HepG2 (cell line): ENCODE results near the gene OR2AG1. TPM values are rescaled to one million over a fixed set of nuclear protein-coding genes. Genes with fewer than 3 reads are reported as not detected.

ENCODE experiments used
- ATAC-seq: fragments of 200-7000 bp; cut with Tn5 transposase; 3 replicates; pipeline ENCODE4 v1.9.1; 2020; ENCODE audit warnings: mild to moderate bottlenecking, moderate library complexity
- BruUV-seq: library from RNA; stranded (reverse); fragments of 400-500 nt; replicated peaks from 2 replicates; lab custom pipeline; 2021; lab: Mats Ljungman, UMichigan
- CTCF ChIA-PET: fragments of 300-600 bp; formaldehyde crosslinking; extraction: SDS; loops from one replicate; lab custom pipeline; 2021; ENCODE audit warnings: low total read pairs, inconsistent platforms, low intra/inter-chr PET ratio; lab: Yijun Ruan, JAX
- POLR2A ChIA-PET: fragments of 350-600 bp; sonication (Branson Sonifier 250); formaldehyde crosslinking; loops from one replicate; lab custom pipeline; 2020; ENCODE audit warnings: antibody characterized with exemption, inconsistent platforms; lab: Yijun Ruan, JAX
- DNase-seq: peaks from one replicate; pipeline ENCODE4 v3.0.0-alpha.2; 2015; ENCODE audit warnings: low spot score
- FAIRE-seq: peaks from 3 replicates; lab custom pipeline; 2011; peaks lifted over from hg19 to GRCh38; lab: Jason Lieb, UNC
- H2AFZ ChIP-seq: one replicate; pipeline ENCODE4 v1.6.1; 2011; ENCODE audit warnings: low read length, inconsistent platforms
- H3K27ac ChIP-seq: fragments of 300-600 bp; 3 replicates; pipeline ENCODE4 v1.8.0; 2011; ENCODE audit warnings: mixed run types, mild to moderate bottlenecking, mixed read lengths, low read length, inconsistent platforms; ENCODE audit not compliant: insufficient read depth; ENCODE audit errors: extremely low read length
- H3K27me3 ChIP-seq, 2 experiments: fragments of 200-600 bp in 1 of 2; 2 replicates in 1 of 2; 3 replicates in 1 of 2; pipeline versions ENCODE4 v1.6.0 to v1.8.0; 2011; ENCODE audit warnings: low read length in 2 of 2, mild to moderate bottlenecking in 2 of 2, moderate library complexity in 2 of 2, inconsistent platforms in 1 of 2; ENCODE audit not compliant: insufficient read depth in 2 of 2, control insufficient read depth in 1 of 2
- H3K36me3 ChIP-seq, 2 experiments: fragments of 200-600 bp in 1 of 2; replicated peaks in 1 of 2; 2 replicates in 1 of 2; 3 replicates in 1 of 2; pipeline versions ENCODE4 v1.5.1 to v1.8.0; 2011; ENCODE audit warnings: low read length in 2 of 2, inconsistent platforms in 1 of 2; ENCODE audit not compliant: insufficient read depth in 2 of 2, control insufficient read depth in 1 of 2
- H3K4me1 ChIP-seq: 2 replicates; pipeline ENCODE4 v1.5.1; 2012; ENCODE audit warnings: low read length, inconsistent platforms; ENCODE audit not compliant: insufficient read depth
- H3K4me2 ChIP-seq: 2 replicates; pipeline ENCODE4 v1.6.0; 2011; ENCODE audit warnings: low read depth, low read length, inconsistent platforms
- H3K4me3 ChIP-seq, 3 experiments: fragments of 200-600 bp in 1 of 3; sonication (generic), shearing (Covaris generic) in 1 of 3; replicated peaks in 1 of 3; 2 replicates each; pipeline ENCODE4 v1.5.1; 2011 to 2016; ENCODE audit warnings: low read length in 3 of 3, inconsistent platforms in 2 of 3, low read depth in 2 of 3, mild to moderate bottlenecking in 2 of 3, control low read depth in 1 of 3, mixed read lengths in 1 of 3; ENCODE audit not compliant: insufficient read depth in 1 of 3
- H3K79me2 ChIP-seq: one replicate; pipeline ENCODE4 v1.6.1; 2011; ENCODE audit warnings: low read length, inconsistent platforms; ENCODE audit not compliant: insufficient read depth
- H3K9ac ChIP-seq: 2 replicates; pipeline ENCODE4 v1.6.0; 2011; ENCODE audit warnings: mild to moderate bottlenecking, low read depth, low read length, inconsistent platforms; ENCODE audit not compliant: insufficient read depth
- H3K9me3 ChIP-seq: 2 replicates; pipeline ENCODE4 v1.5.1; 2012; ENCODE audit warnings: mild to moderate bottlenecking, low read length
- H4K20me1 ChIP-seq: 2 replicates; pipeline ENCODE4 v1.6.0; 2011; ENCODE audit warnings: inconsistent platforms, mild to moderate bottlenecking, low read length, moderate library complexity; ENCODE audit not compliant: insufficient read depth
- ADNP ChIP-seq: sonication (generic); formaldehyde crosslinking; IDR thresholded peaks from 2 replicates; pipeline ENCODE4 v1.4.0; 2020; ENCODE audit warnings: missing genetic modification reagents
- AHDC1 ChIP-seq: sonication (generic); formaldehyde crosslinking; IDR thresholded peaks from 2 replicates; pipeline ENCODE4 v1.5.1; 2020; ENCODE audit warnings: mild to moderate bottlenecking, missing genetic modification reagents, borderline replicate concordance
- HCFC1 ChIP-seq: fragments of 150-350 bp; IDR thresholded peaks from 2 replicates; pipeline ENCODE4 v1.6.1; 2014; ENCODE audit warnings: low read depth, low read length
- KDM4B ChIP-seq: sonication (generic); formaldehyde crosslinking; IDR thresholded peaks from 2 replicates; pipeline ENCODE4 v1.4.0; 2020; ENCODE audit warnings: missing genetic modification reagents
- LRRFIP1 ChIP-seq: sonication (generic); formaldehyde crosslinking; conservative IDR thresholded peaks from 2 replicates; pipeline ENCODE4 v1.4.0; 2020; ENCODE audit warnings: missing genetic modification reagents
- MAZ ChIP-seq, 2 experiments: sonication (generic) in 1 of 2; formaldehyde crosslinking in 1 of 2; IDR thresholded peaks; 2 replicates each; pipeline versions ENCODE4 v1.5.0 to v1.6.1; 2012 to 2020; ENCODE audit warnings: low read depth in 2 of 2, mild to moderate bottlenecking in 2 of 2, borderline replicate concordance in 1 of 2, improper control_type of control experiment in 1 of 2, low read length in 1 of 2, missing genetic modification reagents in 1 of 2, moderate library complexity in 1 of 2
- NFKB2 ChIP-seq: sonication (generic); formaldehyde crosslinking; IDR thresholded peaks from 2 replicates; pipeline ENCODE4 v1.4.0; 2020; ENCODE audit warnings: missing genetic modification reagents, borderline replicate concordance
- RAD21 ChIP-seq: fragments of 450-650 bp; formaldehyde crosslinking; IDR thresholded peaks from 2 replicates; pipeline ENCODE4 v1.5.0; 2020; ENCODE audit warnings: mild to moderate bottlenecking
- SP4 ChIP-seq: sonication (generic); formaldehyde crosslinking; IDR thresholded peaks from 2 replicates; pipeline ENCODE4 v1.8.1; 2023; ENCODE audit warnings: mild to moderate bottlenecking, missing genetic modification reagents
- TFDP2 ChIP-seq: sonication (generic); formaldehyde crosslinking; IDR thresholded peaks from 2 replicates; pipeline ENCODE4 v1.4.0; 2020; ENCODE audit warnings: missing genetic modification reagents
- THYN1 ChIP-seq: sonication (generic); formaldehyde crosslinking; IDR thresholded peaks from 2 replicates; pipeline ENCODE4 v1.8.1; 2023; ENCODE audit warnings: low read depth, mild to moderate bottlenecking, moderate library complexity, missing genetic modification reagents, borderline replicate concordance
- ZNF644 ChIP-seq: IDR thresholded peaks from 2 replicates; pipeline ENCODE4 v1.6.1; 2016; ENCODE audit warnings: low read depth
- WGBS: methylation state at CpG from one replicate; pipeline ENCODE4 v1.1.6; 2017; ENCODE audit warnings: low lambda C conversion rate; 5-methylcytosine and 5-hydroxymethylcytosine counted together
- in situ Hi-C: cut with HindIII; loops from 2 replicates; pipeline ENCODE4 v1.10.0; 2017; ENCODE audit warnings: low pct_unique_long_range_greater_than_20kb; ENCODE audit not compliant: extremely low pct_ligation_motif_present
- intact Hi-C: fragments of 100-400 bp; cut with micrococcal nuclease; formaldehyde crosslinking; loops from one replicate; pipeline ENCODE4 v1.10.0; 2022; ENCODE audit not compliant: unreplicated experiment
- polyA plus RNA-seq, 8 experiments: library from polyadenylated mRNA; depleted of rRNA in 3 of 8; stranded (reverse) in 7 of 8; unstranded in 1 of 8; fragments of >200 nt; fragmentation: Illumina TruSeq in 4 of 8; extraction: Trizol in 4 of 8; gene quantifications; 2 replicates each; pipeline versions ENCODE4 v1.2.1 to v1.2.3, GENCODE V29; 2011 to 2016; ENCODE audit warnings: low read depth in 4 of 8, missing spikeins in 1 of 8, mixed read lengths in 1 of 8; ENCODE audit not compliant: insufficient read depth in 1 of 8
- total RNA-seq, 5 experiments: library from RNA; depleted of rRNA; stranded (reverse); fragments of >200 nt; fragmentation: Illumina TruSeq; extraction: Trizol; gene quantifications; 2 replicates each; pipeline ENCODE4 v1.2.3, GENCODE V29; 2016; ENCODE audit warnings: low read depth in 1 of 5

Gene OR2AG1
- total and polyA plus RNA-seq, 2 of the 13 experiments (the other 11 are each of a cell fraction or from before 2014, with no cell fraction given), result not detected

GRCh38 chr11:6771926-6772893 lies 10.6 kb upstream of the OR2AG1 start, which contains the start of gene OR2AG2:
Gene OR2AG2 (minus strand): TSS chr11:6771976. CDS start chr11:6768957, 3,019 bp downstream.
- no TSS peak for BruUV-seq
- intact Hi-C loops (no loop called here), in situ Hi-C loops (no loop called here)
- DNase-seq (no peak), FAIRE-seq (no peak), ATAC-seq (no peak)
- POLR2A ChIA-PET, result no interaction called here
- Histone ChIP-seq H3K79me2 (no peaks in the 10 kb centered on the region), H3K36me3 (no peaks in the 10 kb centered on the region), H3K4me2 (no peak within 1 kb of the TSS), H3K27ac (no peak within 1 kb of the TSS), H3K4me3 (no peak within 1 kb of the TSS), H3K4me1 (no peaks in the 10 kb centered on the region), H2AFZ (no peak within 1 kb of the TSS), H3K9me3 (no peaks in the 10 kb centered on the region), H3K27me3 (peaks cover 0 to 5% of the 10 kb centered on the region in 2 experiments; a peak in 2 of 5 replicates), H3K9ac (no peak within 1 kb of the TSS), H4K20me1 (no peaks in the 10 kb centered on the region)
- TF ChIP-seq RAD21 (CRISPR knock-in tag) (no peak), NFKB2 (CRISPR knock-in tag) (no peak), KDM4B (CRISPR knock-in tag) (no peak), ZNF644 (CRISPR knock-in tag) (no peak), LRRFIP1 (no peak), TFDP2 (no peak), HCFC1 (no peak), THYN1 (CRISPR knock-in tag) (no peak), MAZ (IDR thresholded peaks at IDR 0.05; ENCODE audit: borderline replicate concordance, low read depth, low read length) (no peak), MAZ (CRISPR knock-in tag; IDR thresholded peaks at IDR 0.05; ENCODE audit: low read depth) (no peak), ADNP (no peak), AHDC1 (CRISPR knock-in tag) (no peak), SP4 (no peak)
- CTCF ChIA-PET, result no interaction called here
- WGBS, result 45% methylated on average over 4 of the region's 4 CpGs
